ENCODE results near the gene LCK. TPM values are rescaled to one million over a fixed set of nuclear protein-coding genes. Genes with fewer than 3 reads are reported as not detected.

LCK gene
- total RNA-seq (1 to 10 TPM; 2.4 to 4.6 TPM), polyA plus RNA-seq (1 to 10 TPM in 1 of 2 donors, under 1 TPM in 1; 0.18 to 1.6 TPM)
- long read RNA-seq, donor 1, transcript LCK-202 (13 exons, 2,117 nt): major isoform, 14 of 18 reads
- long read RNA-seq, donor 1, partial matches to known transcripts: 1 of 18 reads
- long read RNA-seq, donor 1, other reads (novel, unspliced or antisense): 3 of 18 reads
- long read RNA-seq, donor 2, partial matches to known transcripts: 1 of 6 reads
- long read RNA-seq, donor 2, other reads (novel, unspliced or antisense): 2 of 6 reads

DNA sequence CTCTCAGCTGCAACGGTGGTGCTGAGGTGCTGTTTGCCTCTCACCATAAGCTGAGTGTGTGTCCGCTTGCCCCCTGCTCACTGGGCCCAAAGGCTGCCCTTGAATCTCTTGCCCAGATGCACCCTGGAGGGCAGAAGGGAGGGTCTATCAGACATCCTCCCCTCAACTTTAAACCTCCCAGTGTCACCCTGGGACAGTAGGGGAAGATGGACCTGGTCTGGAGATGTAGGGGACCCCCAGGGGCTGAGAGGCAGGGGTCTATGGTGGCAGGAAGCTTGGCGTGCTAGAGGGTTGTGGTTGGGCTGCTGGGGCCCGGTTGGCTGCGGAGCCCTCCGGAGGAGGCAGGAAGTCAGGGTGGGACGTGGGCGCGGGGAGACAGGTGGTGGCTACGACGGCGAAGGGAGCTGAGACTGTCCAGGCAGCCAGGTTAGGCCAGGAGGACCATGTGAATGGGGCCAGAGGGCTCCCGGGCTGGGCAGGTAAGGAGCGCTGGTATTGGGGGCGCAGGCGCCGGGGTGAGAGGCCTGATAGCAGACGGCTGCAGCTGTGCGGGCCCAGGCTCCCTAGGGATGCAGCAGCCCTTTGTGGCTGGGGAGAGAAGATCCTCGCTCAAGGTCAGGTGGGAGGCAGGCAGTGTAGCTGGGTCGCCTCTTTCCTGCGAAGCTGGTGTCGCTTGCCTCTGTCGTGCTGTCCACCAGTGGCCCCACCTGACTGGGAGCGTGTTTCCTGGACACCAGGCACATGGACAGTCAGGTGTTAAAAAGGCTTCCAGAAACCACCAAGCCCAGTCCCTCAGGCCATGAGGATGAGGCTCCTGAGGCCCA is at the start of gene LCK:
LCK (plus strand) TSS at position 373 of the 824 bp plus-strand sequence. CDS start 23,065 bp downstream, outside the sequence.
- no peak within 1 kb of the TSS for H3K4me3 ChIP-seq (ENCODE audit: low read length in 2 of 2)
- DNase-seq (no peak), ATAC-seq (ENCODE audit: low FRiP score) (no peak)
- no peaks in the 10 kb centered on the region for H3K27me3 ChIP-seq (ENCODE audit: control insufficient read depth in 1 of 2, insufficient read depth in 2 of 2, low read length in 1 of 2)
- no peaks in the 10 kb centered on the region for H3K36me3 ChIP-seq (ENCODE audit: control insufficient read depth in 1 of 2, insufficient read depth in 2 of 2, low read length in 1 of 2)
- WGBS, 2 donors: 83 to 86% methylated on average over 25 of the region's 25 CpGs
- no peaks in the 10 kb centered on the region for H3K9me3 ChIP-seq (ENCODE audit: control insufficient read depth, low read length)
- intact Hi-C loops (cut with DNase I): no loop called here
- H3K4me1 ChIP-seq (ENCODE audit: control insufficient read depth in 1 of 2, insufficient read depth in 2 of 2, low read length in 2 of 2): no peaks in the 10 kb centered on the region
- no peak within 1 kb of the TSS for H3K27ac ChIP-seq (ENCODE audit: low read depth in 1 of 2, low read length in 2 of 2)

- Histone ChIP-seq H3K4me3 (ENCODE audit: low read length in 2 of 2) (peak overlapping the region; percentile 23 to 36), H3K36me3 (ENCODE audit: control insufficient read depth in 1 of 2, insufficient read depth in 2 of 2, low read length in 1 of 2) (no peaks in the 10 kb centered on the region), H3K27ac (ENCODE audit: low read depth in 1 of 2, low read length in 2 of 2) (no peak overlapping the region), H3K9me3 (ENCODE audit: control insufficient read depth, low read length) (no peaks in the 10 kb centered on the region), H3K4me1 (ENCODE audit: control insufficient read depth in 1 of 2, insufficient read depth in 2 of 2, low read length in 2 of 2) (no peaks in the 10 kb centered on the region), H3K27me3 (ENCODE audit: control insufficient read depth in 1 of 2, insufficient read depth in 2 of 2, low read length in 1 of 2) (no peaks in the 10 kb centered on the region)
- intact Hi-C loops (cut with DNase I): no loop called here
- WGBS, 2 donors: 21 to 26% methylated on average over 26 of the region's 26 CpGs
- ATAC-seq (ENCODE audit: low FRiP score): no peak
- no peak for DNase-seq
These were observed 46.1 kb upstream of the LCK start for GRCh38 chr1:32204943-32205361.

DNA sequence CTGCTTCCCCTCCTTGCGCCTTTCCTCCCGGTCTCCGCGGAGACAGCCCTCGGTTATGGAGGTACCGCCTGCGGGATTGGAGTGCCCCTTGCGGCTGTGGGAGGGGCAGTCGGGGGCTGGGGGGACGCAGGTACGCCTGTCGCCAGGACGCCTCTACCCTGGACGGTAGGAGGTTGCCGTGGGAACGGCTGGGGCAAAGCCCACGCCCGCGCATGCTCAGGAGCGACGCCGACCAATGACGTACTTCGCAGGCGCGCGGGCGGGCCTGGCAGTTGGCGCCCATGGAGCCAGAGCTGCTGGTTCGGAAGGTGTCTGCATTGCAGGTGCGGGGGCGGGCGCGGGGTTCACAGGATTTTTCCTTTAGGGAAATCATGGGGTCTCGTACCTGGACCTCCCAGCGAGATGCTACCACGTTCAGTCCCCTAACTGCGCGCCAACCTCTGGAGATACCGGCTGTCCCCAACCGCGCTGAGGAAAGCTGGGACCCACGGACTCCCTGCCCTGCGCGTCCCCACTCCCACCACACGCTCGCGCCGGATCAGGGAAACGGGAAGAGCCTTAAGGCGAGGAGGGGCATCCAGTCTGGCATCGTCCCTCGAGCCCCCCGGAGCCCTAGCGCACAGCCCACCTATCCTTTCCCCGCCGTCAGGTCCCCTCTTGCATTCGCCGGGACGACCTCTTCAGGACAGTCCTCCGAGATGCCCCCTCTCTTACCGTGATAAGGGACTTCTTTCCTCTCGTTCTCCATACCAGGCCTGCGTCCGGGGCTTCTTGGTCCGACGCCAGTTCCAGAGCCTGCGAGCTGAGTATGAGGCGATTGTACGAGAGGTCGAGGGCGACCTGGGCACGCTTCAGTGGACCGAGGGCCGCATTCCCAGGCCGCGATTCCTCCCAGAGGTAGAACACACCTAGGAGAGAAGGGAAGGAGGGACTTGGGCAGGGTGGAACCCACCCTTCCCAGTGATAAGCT is 45.4 kb upstream of the LCK start, which contains the start of gene IQCC:
IQCC (plus strand) TSS at position 271 of the 970 bp plus-strand sequence; CDS start at position 282, 11 bp downstream.
- 1% methylated on average over 74 to 77 of the region's 77 CpGs for WGBS, 2 donors
- DNase-seq (peak; percentile 91 to 95), ATAC-seq (ENCODE audit: low FRiP score) (peak; percentile 90)
- Histone ChIP-seq H3K4me1 (ENCODE audit: control insufficient read depth in 1 of 2, insufficient read depth in 2 of 2, low read length in 2 of 2) (no peaks in the 10 kb centered on the region), H3K9me3 (ENCODE audit: control insufficient read depth, low read length) (no peaks in the 10 kb centered on the region), H3K36me3 (ENCODE audit: control insufficient read depth in 1 of 2, insufficient read depth in 2 of 2, low read length in 1 of 2) (no peaks in the 10 kb centered on the region), H3K4me3 (ENCODE audit: low read length in 2 of 2) (peak within 1 kb of the TSS; percentile 23 to 36), H3K27ac (ENCODE audit: low read depth in 1 of 2, low read length in 2 of 2) (no peak within 1 kb of the TSS), H3K27me3 (ENCODE audit: control insufficient read depth in 1 of 2, insufficient read depth in 2 of 2, low read length in 1 of 2) (no peaks in the 10 kb centered on the region)
- intact Hi-C loops (cut with DNase I): no loop called here

GRCh38 chr1:32208469-32208868 is 42.6 kb upstream of the LCK start:
- no peaks in the 10 kb centered on the region for H3K4me1 ChIP-seq (ENCODE audit: control insufficient read depth in 1 of 2, insufficient read depth in 2 of 2, low read length in 2 of 2)
- H3K27ac ChIP-seq (ENCODE audit: low read depth in 1 of 2, low read length in 2 of 2): no peak overlapping the region
- no peaks in the 10 kb centered on the region for H3K36me3 ChIP-seq (ENCODE audit: control insufficient read depth in 1 of 2, insufficient read depth in 2 of 2, low read length in 1 of 2)
- H3K4me3 ChIP-seq (ENCODE audit: low read length in 2 of 2): no peak overlapping the region
- DNase-seq (no peak), ATAC-seq (ENCODE audit: low FRiP score) (no peak)
- H3K27me3 ChIP-seq (ENCODE audit: control insufficient read depth in 1 of 2, insufficient read depth in 2 of 2, low read length in 1 of 2): no peaks in the 10 kb centered on the region
- intact Hi-C loops (cut with DNase I): no loop called here
- H3K9me3 ChIP-seq (ENCODE audit: control insufficient read depth, low read length): no peaks in the 10 kb centered on the region
- WGBS, 2 donors: 80 to 84% methylated on average over 6 of the region's 6 CpGs

GRCh38 chr1:32208891-32209328 is 42.2 kb upstream of the LCK start, which contains the start of gene DCDC2B:
Gene DCDC2B, plus strand, starts transcription at chr1:32209089. Its CDS starts 5 bp downstream, at chr1:32209094.
- Histone ChIP-seq H3K27ac (ENCODE audit: low read depth in 1 of 2, low read length in 2 of 2) (no peak within 1 kb of the TSS), H3K4me1 (ENCODE audit: control insufficient read depth in 1 of 2, insufficient read depth in 2 of 2, low read length in 2 of 2) (no peaks in the 10 kb centered on the region), H3K9me3 (ENCODE audit: control insufficient read depth, low read length) (no peaks in the 10 kb centered on the region), H3K36me3 (ENCODE audit: control insufficient read depth in 1 of 2, insufficient read depth in 2 of 2, low read length in 1 of 2) (no peaks in the 10 kb centered on the region), H3K27me3 (ENCODE audit: control insufficient read depth in 1 of 2, insufficient read depth in 2 of 2, low read length in 1 of 2) (no peaks in the 10 kb centered on the region), H3K4me3 (ENCODE audit: low read length in 2 of 2) (no peak within 1 kb of the TSS)
- ATAC-seq (ENCODE audit: low FRiP score) (no peak), DNase-seq (no peak)
- WGBS, 2 donors: 79 to 83% methylated on average over 5 of the region's 5 CpGs
- intact Hi-C loops (cut with DNase I): no loop called here

- H3K27me3 ChIP-seq (ENCODE audit: control insufficient read depth in 1 of 2, insufficient read depth in 2 of 2, low read length in 1 of 2): no peaks in the 10 kb centered on the region
- 77 to 79% methylated on average over 10 of the region's 10 CpGs for WGBS, 2 donors
- peak; percentile 64 for ATAC-seq (ENCODE audit: low FRiP score)
- no peak overlapping the region for H3K4me3 ChIP-seq (ENCODE audit: low read length in 2 of 2)
- no peaks in the 10 kb centered on the region for H3K36me3 ChIP-seq (ENCODE audit: control insufficient read depth in 1 of 2, insufficient read depth in 2 of 2, low read length in 1 of 2)
- no peaks in the 10 kb centered on the region for H3K9me3 ChIP-seq (ENCODE audit: control insufficient read depth, low read length)
- DNase-seq: peak; percentile 60 to 80
- intact Hi-C loops (cut with DNase I): no loop called here
- H3K4me1 ChIP-seq (ENCODE audit: control insufficient read depth in 1 of 2, insufficient read depth in 2 of 2, low read length in 2 of 2): no peaks in the 10 kb centered on the region
- no peak overlapping the region for H3K27ac ChIP-seq (ENCODE audit: low read depth in 1 of 2, low read length in 2 of 2)
These were observed 35.2 kb upstream of the LCK start for GRCh38 chr1:32215629-32216480.

DNA sequence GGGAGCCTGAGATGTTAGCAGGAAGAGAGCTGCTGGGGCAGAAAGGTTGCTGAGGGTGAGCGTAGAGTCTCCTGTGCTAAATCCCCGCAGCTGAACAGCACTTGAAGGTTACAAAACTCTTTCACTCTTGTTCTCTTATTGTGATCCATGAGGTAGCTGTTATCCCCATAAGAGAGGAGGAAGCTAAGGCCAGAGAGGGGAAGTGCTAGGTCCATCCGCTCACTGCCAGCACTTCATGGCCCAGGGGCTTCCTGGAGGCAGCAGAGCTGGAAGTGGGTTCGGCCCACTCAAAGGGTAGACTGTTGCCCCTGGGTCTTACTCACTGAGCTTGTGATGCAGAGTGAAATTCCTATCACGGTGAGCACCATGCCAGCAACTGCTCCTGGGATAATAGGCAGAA is 34.5 kb upstream of the LCK start:
- H3K36me3 ChIP-seq (ENCODE audit: control insufficient read depth in 1 of 2, insufficient read depth in 2 of 2, low read length in 1 of 2): no peaks in the 10 kb centered on the region
- H3K4me3 ChIP-seq (ENCODE audit: low read length in 2 of 2): no peak overlapping the region
- WGBS, 2 donors: 90 to 93% methylated on average over 5 of the region's 5 CpGs
- H3K9me3 ChIP-seq (ENCODE audit: control insufficient read depth, low read length): no peaks in the 10 kb centered on the region
- intact Hi-C loops (cut with DNase I): no loop called here
- H3K27me3 ChIP-seq (ENCODE audit: control insufficient read depth in 1 of 2, insufficient read depth in 2 of 2, low read length in 1 of 2): no peaks in the 10 kb centered on the region
- no peak overlapping the region for H3K27ac ChIP-seq (ENCODE audit: low read depth in 1 of 2, low read length in 2 of 2)
- peaks cover 2 to 3% of the 10 kb centered on the region in 2 donors for H3K4me1 ChIP-seq (ENCODE audit: control insufficient read depth in 1 of 2, insufficient read depth in 2 of 2, low read length in 2 of 2)
- ATAC-seq (ENCODE audit: low FRiP score): no peak
- no peak for DNase-seq
